GM18520 (cell line): Measurements from ENCODE around the gene TMEM266.

Source experiments
- ATAC-seq: cut with Tn5 transposase; IDR thresholded peaks from one replicate; pipeline ENCODE4 v1.9.1; 2021; ENCODE audit not compliant: unreplicated experiment

The TMEM266 gene

GRCh38 chr15:76065793-76066192 lies 6.0 kb downstream of the TMEM266 start:
- ATAC-seq, result no peak

- ATAC-seq, result no peak
Measured at GRCh38 chr15:76070192-76070591, 10.4 kb downstream of the TMEM266 start.

GRCh38 chr15:76070921-76071635 lies 11.3 kb downstream of the TMEM266 start:
- ATAC-seq, result no peak

- ATAC-seq, result no peak
Measured at GRCh38 chr15:76071806-76072205, 12.0 kb downstream of the TMEM266 start.

GRCh38 chr15:76073554-76073953 lies 13.8 kb downstream of the TMEM266 start:
- ATAC-seq, result no peak

- no peak for ATAC-seq
Measured at GRCh38 chr15:76075046-76075445, 15.3 kb downstream of the TMEM266 start.

GRCh38 chr15:76078285-76078877 lies 18.6 kb downstream of the TMEM266 start:
- no peak for ATAC-seq

- ATAC-seq, result no peak
Measured at GRCh38 chr15:76084256-76084655, 24.5 kb downstream of the TMEM266 start.

- ATAC-seq, result no peak
Measured at GRCh38 chr15:76098685-76099084, 38.9 kb downstream of the TMEM266 start.

GRCh38 chr15:76099388-76099787 lies 39.6 kb downstream of the TMEM266 start:
- no peak for ATAC-seq

- no peak for ATAC-seq
Measured at GRCh38 chr15:76100361-76100760, 40.6 kb downstream of the TMEM266 start.

GRCh38 chr15:76101655-76102054 lies 41.9 kb downstream of the TMEM266 start:
- no peak for ATAC-seq

GRCh38 chr15:76105391-76105790 lies 45.6 kb downstream of the TMEM266 start:
- no peak for ATAC-seq

GRCh38 chr15:76105911-76106310 lies 46.1 kb downstream of the TMEM266 start:
- no peak for ATAC-seq

GRCh38 chr15:76107169-76107568 lies 47.4 kb downstream of the TMEM266 start:
- no peak for ATAC-seq

- ATAC-seq, result no peak
Measured at GRCh38 chr15:76108021-76108723, 48.4 kb downstream of the TMEM266 start.

- no peak for ATAC-seq
Measured at GRCh38 chr15:76109046-76109445, 49.3 kb downstream of the TMEM266 start.

- ATAC-seq, result no peak
Measured at GRCh38 chr15:76114561-76114960, 54.8 kb downstream of the TMEM266 start.

- ATAC-seq, result no peak
Measured at GRCh38 chr15:76116138-76116885, 56.5 kb downstream of the TMEM266 start.

- no peak for ATAC-seq
Measured at GRCh38 chr15:76117181-76117580, 57.4 kb downstream of the TMEM266 start.

- ATAC-seq, result no peak
Measured at GRCh38 chr15:76118767-76119166, 59.0 kb downstream of the TMEM266 start.
